HFF-Myc (cell line): ENCODE data around the gene FUZ.

Source experiments
- DNase-seq: peaks from one replicate; pipeline ENCODE4 v3.0.0-alpha.2; 2011; ENCODE audit warnings: low read depth; ENCODE audit errors: extremely low read depth
- H3K4me3 ChIP-seq: replicated peaks from 2 replicates; pipeline ENCODE4 v1.5.1; 2011; ENCODE audit warnings: low read depth, mild to moderate bottlenecking, control low read depth, low read length
- CTCF ChIP-seq: IDR thresholded peaks from 2 replicates; pipeline ENCODE4 v1.5.1; 2012; ENCODE audit warnings: mild to moderate bottlenecking, low read depth, low read length, control low read depth; ENCODE audit errors: missing control alignments

The FUZ gene

GRCh38 chr19:49772850-49773432 is 40.2 kb downstream of the FUZ start:
- no peak for DNase-seq
- no peak overlapping the region for H3K4me3 ChIP-seq
- no peak for TF ChIP-seq CTCF

GRCh38 chr19:49771674-49772139 is 41.4 kb downstream of the FUZ start:
- no peak for DNase-seq
- H3K4me3 ChIP-seq: no peak overlapping the region
- no peak for TF ChIP-seq CTCF

GRCh38 chr19:49770529-49770928 is 42.6 kb downstream of the FUZ start:
- TF ChIP-seq CTCF: no peak
- H3K4me3 ChIP-seq: no peak overlapping the region
- no peak for DNase-seq

- no peak for DNase-seq
- peak overlapping the region; percentile 52 for H3K4me3 ChIP-seq
- no peak for TF ChIP-seq CTCF
Observed at GRCh38 chr19:49767967-49768581, 45.0 kb downstream of the FUZ start.

GRCh38 chr19:49767381-49767780 is 45.7 kb downstream of the FUZ start:
- peak overlapping the region; percentile 52 for H3K4me3 ChIP-seq
- DNase-seq: no peak
- no peak for TF ChIP-seq CTCF

- TF ChIP-seq CTCF: no peak
- no peak for DNase-seq
- peak within 1 kb of the TSS; percentile 52 for H3K4me3 ChIP-seq
Observed at GRCh38 chr19:49766930-49767299, 46.2 kb downstream of the FUZ start, which contains the start of gene AP2A1. Gene AP2A1 (plus strand): TSS chr19:49767001. CDS start chr19:49767134, 133 bp downstream.
